IMR-90 (cell line): ENCODE data around the gene ABCG8.

Experiments used
- CEBPB ChIP-seq: IDR thresholded peaks from 2 replicates; pipeline ENCODE4 v1.6.1; 2012; ENCODE audit warnings: low read depth, low read length, improper control_type of control experiment
- CHD1 ChIP-seq: IDR thresholded peaks from 2 replicates; pipeline ENCODE4 v1.6.1; 2012; ENCODE audit warnings: low read depth, low read length, improper control_type of control experiment
- ELK1 ChIP-seq: fragments of 150-350 bp; IDR thresholded peaks from 2 replicates; pipeline ENCODE4 v1.6.1; 2016; ENCODE audit warnings: low read depth, mild to moderate bottlenecking, low read length, moderate library complexity, borderline replicate concordance
- FOS ChIP-seq: fragments of 150-350 bp; IDR thresholded peaks from 2 replicates; pipeline ENCODE4 v1.6.1; 2016; ENCODE audit warnings: low read depth, low read length
- MAFK ChIP-seq: IDR thresholded peaks from 2 replicates; pipeline ENCODE4 v1.6.1; 2012; ENCODE audit warnings: low read depth, low read length, improper control_type of control experiment
- MAZ ChIP-seq: IDR thresholded peaks from 2 replicates; pipeline ENCODE4 v1.6.1; 2012; ENCODE audit warnings: low read depth, mild to moderate bottlenecking, low read length, improper control_type of control experiment, moderate library complexity, borderline replicate concordance
- MXI1 ChIP-seq: IDR thresholded peaks from 2 replicates; pipeline ENCODE4 v1.6.1; 2012; ENCODE audit warnings: low read depth, mild to moderate bottlenecking, low read length, moderate library complexity, borderline replicate concordance
- POLR2A ChIP-seq: IDR thresholded peaks from 2 replicates; pipeline ENCODE4 v1.6.1; 2012; ENCODE audit warnings: mild to moderate bottlenecking, low read depth, low read length
- RAD21 ChIP-seq: IDR thresholded peaks from 2 replicates; pipeline ENCODE4 v1.6.1; 2012; ENCODE audit warnings: low read length, improper control_type of control experiment
- RCOR1 ChIP-seq: IDR thresholded peaks from 2 replicates; pipeline ENCODE4 v1.6.1; 2012; ENCODE audit warnings: mild to moderate bottlenecking, low read length, improper control_type of control experiment; ENCODE audit not compliant: insufficient replicate concordance
- SMC3 ChIP-seq: fragments of 150-350 bp; IDR thresholded peaks from 2 replicates; pipeline ENCODE4 v1.6.1; 2016; ENCODE audit warnings: low read depth, mild to moderate bottlenecking, antibody characterized with exemption, low read length, moderate library complexity
- TF ChIP-seq, protein P1 (sequence below): conservative IDR thresholded peaks from 2 replicates; pipeline ENCODE4 v1.5.1; 2012; ENCODE audit warnings: mild to moderate bottlenecking, low read depth, low read length, improper control_type of control experiment
- TF ChIP-seq, protein P2 (sequence below): fragments of 150-350 bp; IDR thresholded peaks from 2 replicates; pipeline ENCODE4 v1.6.1; 2017; ENCODE audit warnings: mild to moderate bottlenecking, antibody characterized with exemption, low read length, low read depth

GRCh38 chr2:43898838-43899346, 60.1 kb downstream of the ABCG8 start:
- no peak for TF ChIP-seq SMC3
- TF ChIP-seq, protein P1, sequence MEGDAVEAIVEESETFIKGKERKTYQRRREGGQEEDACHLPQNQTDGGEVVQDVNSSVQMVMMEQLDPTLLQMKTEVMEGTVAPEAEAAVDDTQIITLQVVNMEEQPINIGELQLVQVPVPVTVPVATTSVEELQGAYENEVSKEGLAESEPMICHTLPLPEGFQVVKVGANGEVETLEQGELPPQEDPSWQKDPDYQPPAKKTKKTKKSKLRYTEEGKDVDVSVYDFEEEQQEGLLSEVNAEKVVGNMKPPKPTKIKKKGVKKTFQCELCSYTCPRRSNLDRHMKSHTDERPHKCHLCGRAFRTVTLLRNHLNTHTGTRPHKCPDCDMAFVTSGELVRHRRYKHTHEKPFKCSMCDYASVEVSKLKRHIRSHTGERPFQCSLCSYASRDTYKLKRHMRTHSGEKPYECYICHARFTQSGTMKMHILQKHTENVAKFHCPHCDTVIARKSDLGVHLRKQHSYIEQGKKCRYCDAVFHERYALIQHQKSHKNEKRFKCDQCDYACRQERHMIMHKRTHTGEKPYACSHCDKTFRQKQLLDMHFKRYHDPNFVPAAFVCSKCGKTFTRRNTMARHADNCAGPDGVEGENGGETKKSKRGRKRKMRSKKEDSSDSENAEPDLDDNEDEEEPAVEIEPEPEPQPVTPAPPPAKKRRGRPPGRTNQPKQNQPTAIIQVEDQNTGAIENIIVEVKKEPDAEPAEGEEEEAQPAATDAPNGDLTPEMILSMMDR: no peak
- TF ChIP-seq POLR2A: no peak
- TF ChIP-seq, protein P2, sequence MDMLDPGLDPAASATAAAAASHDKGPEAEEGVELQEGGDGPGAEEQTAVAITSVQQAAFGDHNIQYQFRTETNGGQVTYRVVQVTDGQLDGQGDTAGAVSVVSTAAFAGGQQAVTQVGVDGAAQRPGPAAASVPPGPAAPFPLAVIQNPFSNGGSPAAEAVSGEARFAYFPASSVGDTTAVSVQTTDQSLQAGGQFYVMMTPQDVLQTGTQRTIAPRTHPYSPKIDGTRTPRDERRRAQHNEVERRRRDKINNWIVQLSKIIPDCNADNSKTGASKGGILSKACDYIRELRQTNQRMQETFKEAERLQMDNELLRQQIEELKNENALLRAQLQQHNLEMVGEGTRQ: no peak
- TF ChIP-seq CHD1: no peak
- TF ChIP-seq MAFK: no peak
- TF ChIP-seq MAZ: no peak
- no peak for TF ChIP-seq RAD21
- TF ChIP-seq CEBPB: no peak
- no peak for TF ChIP-seq FOS
- no peak for TF ChIP-seq MXI1
- no peak for TF ChIP-seq RCOR1
- TF ChIP-seq ELK1: no peak
